GM12865 (cell line): ENCODE data around the gene PDE6B.
"Not testable (repeated sequence)": the region's sequence is repeated elsewhere in the genome, so short reads cannot be mapped to it uniquely, and the experiment has no call there.

Source experiments
- DNase-seq: peaks from one replicate; pipeline ENCODE4 v3.0.0; 2010; ENCODE audit warnings: low read depth
- H3K4me3 ChIP-seq: 2 replicates; pipeline ENCODE4 v1.5.1; 2011; ENCODE audit warnings: mild to moderate bottlenecking, low read depth, low read length, control low read depth
- CTCF ChIP-seq: IDR thresholded peaks from 2 replicates; pipeline ENCODE4 v1.5.1; 2011; ENCODE audit warnings: low read length, control low read depth, low read depth, inconsistent platforms; ENCODE audit not compliant: insufficient read depth; ENCODE audit errors: missing control alignments

PDE6B gene

DNA sequence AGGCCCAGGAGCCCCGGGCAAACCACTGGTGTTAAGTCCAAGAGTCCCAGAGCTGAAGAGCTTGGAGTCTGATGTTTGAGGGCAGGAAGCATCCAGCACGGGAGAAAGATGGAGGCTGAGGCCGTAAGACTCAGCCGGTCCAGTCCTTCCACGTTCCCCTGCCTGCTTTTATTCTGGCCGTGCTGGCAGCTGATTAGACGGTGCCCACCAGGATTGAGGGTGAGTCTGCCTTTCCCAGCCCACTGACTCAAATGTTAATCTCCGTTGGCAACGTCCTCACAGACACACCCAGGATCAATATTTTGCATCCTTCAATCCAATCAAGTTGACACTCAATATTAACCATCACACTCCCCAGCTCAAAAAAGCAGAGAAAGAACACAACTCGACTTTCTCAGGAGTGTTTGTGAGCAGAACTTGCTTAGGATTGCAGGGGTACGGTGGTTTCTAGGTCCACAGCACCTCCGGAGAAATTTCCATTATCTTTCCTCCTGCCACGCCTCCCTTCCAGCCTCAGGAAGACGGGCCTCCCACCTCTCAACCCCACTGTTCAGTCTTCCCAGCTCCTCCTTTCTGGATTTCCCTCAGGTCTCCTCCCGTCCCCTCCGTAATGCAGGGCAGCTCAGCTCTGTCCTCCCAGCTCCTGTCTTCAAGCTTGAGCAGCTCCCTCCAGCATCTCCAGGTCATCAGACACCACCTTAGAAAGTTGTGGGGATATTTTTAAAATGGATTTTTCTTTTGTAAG is 36.0 kb upstream of the PDE6B start:
- no peak for TF ChIP-seq CTCF
- DNase-seq, result no peak

DNA sequence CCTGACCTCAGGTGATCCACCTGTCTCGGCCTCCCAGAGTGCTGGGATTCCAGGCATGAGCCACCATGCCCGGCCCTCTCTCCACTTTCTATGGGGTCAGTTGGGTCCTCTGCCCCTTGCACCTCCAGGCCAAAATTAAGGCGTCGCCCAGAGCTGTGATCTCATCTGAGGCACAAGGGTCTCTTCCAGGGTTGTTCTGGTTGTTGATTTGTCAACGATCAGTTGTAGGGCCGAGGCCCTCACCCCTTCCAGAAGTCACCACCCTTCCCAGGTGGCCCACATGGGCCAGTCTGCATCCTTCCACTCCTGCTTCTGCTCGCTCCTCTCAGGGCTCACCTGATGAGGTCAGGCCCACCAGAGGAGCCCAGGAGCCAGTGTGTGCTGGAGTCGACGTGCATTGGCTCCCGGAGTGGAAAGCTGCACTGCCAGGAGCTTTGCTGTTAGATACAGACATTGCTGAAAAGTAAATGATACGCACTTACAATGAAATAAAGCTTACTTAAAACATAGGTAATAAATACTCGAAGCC is 35.0 kb upstream of the PDE6B start:
- TF ChIP-seq CTCF, result no peak
- H3K4me3 ChIP-seq, result no peak overlapping the region
- DNase-seq, result no peak

More for the DNA sequence above, 36.0 kb upstream of the PDE6B start:
- H3K4me3 ChIP-seq, result no peak overlapping the region

DNA sequence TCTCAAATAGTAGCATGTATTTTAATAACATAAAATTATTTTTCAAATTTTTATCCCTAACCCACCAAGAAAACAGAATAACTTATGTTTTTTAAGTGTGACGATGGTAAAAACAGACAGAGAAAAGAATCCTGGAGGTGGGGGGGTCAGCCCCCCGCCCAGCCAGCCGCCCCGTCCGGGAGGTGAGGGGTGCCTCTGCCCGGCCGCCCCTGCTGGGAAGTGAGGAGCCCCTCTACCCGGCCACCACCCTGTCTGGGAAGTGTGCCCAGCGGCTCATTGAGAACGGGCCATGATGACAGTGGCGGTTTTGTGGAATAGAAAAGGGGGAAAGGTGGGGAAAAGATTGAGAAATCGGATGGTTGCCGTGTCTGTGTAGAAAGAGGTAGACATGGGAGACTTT is 33.2 kb upstream of the PDE6B start:
- H3K4me3 ChIP-seq, DNase-seq: not testable (repeated sequence)

- TF ChIP-seq CTCF, result no peak
- DNase-seq, result no peak
- no peak overlapping the region for H3K4me3 ChIP-seq
Measured at GRCh38 chr4:592825-593520, 32.4 kb upstream of the PDE6B start.

GRCh38 chr4:598925-599324 is 26.4 kb upstream of the PDE6B start:
- TF ChIP-seq CTCF, result no peak

GRCh38 chr4:600166-600565 is 25.2 kb upstream of the PDE6B start:
- DNase-seq, result no peak
- H3K4me3 ChIP-seq, result no peak overlapping the region
- TF ChIP-seq CTCF, result no peak

More at GRCh38 chr4:598925-599324, 26.4 kb upstream of the PDE6B start:
- no peak overlapping the region for H3K4me3 ChIP-seq
- DNase-seq, result no peak

DNA sequence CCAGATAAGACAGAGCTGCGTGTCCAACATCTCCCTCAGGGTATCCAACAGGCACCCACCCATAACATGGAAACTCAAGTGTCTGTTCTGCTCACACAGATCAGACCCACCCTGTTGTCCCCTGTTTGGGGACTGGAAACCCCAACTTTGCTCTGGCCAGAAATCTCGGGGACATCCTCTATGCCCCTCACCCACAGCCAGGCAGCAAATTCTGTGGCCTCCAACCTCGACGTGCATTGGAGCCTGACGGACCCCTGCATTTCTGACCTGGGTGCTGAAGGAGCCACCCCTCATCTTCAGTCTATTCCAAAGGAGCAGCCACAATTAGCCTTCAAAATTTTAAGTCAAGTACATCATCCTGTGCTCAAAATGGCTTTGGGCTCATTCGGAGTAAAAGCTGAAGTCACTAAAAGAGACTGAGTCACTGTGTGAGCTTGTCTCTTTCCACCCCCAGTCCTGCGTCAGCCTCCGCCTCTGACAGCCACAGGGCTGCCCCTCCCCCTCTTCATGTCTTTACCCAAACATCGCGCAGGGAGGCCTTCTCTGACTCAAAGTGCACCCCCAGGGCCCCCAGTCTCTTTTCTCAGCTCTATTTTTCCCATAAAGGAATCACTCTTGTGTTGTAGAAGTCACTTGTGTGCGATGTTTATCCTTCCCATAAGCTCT is 24.4 kb upstream of the PDE6B start:
- no peak overlapping the region for H3K4me3 ChIP-seq
- TF ChIP-seq CTCF, result no peak
- DNase-seq, result no peak
